HG02938 (cell line): ENCODE results near the gene C1orf21.

Experiments
- ATAC-seq: cut with Tn5 transposase; IDR thresholded peaks from one replicate; pipeline ENCODE4 v1.9.1; 2021; ENCODE audit warnings: mild to moderate bottlenecking, moderate library complexity; ENCODE audit not compliant: unreplicated experiment

C1orf21 gene

GRCh38 chr1:184621260-184621659, 234.4 kb downstream of the C1orf21 start:
- ATAC-seq = no peak

DNA sequence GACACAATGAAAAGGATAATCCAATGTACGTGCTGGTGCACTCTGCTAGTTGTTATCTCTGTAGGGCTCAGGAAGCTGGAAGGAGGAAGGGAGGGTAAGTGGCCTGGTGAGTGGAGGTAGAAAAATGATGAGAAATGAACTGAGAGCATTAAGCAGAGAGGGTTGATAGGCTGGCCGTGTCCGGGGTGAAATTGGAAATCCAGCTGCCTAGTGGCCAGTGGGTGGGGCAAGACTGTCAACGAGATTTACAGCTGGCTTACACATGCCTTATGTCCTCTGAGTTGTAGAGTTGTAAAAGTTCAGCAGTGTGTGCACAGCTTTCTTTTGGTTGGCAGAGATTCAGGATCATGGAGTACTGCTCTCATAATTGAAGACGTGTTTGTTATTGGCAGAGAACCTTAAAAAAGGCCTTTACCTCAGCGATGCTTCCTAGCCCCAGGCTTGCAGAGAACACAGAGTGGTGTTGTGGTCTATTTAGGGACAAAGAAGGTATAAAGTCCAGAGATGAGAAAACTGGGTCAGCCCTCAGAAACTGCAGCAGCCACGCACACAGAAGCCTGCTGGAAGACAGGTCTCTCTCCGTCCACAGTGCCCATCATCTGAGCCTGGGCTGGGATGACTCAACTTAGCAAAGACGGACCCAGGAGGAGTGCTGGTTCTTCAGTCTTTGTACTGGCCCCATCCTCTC, 235.5 kb downstream of the C1orf21 start:
- ATAC-seq = no peak

DNA sequence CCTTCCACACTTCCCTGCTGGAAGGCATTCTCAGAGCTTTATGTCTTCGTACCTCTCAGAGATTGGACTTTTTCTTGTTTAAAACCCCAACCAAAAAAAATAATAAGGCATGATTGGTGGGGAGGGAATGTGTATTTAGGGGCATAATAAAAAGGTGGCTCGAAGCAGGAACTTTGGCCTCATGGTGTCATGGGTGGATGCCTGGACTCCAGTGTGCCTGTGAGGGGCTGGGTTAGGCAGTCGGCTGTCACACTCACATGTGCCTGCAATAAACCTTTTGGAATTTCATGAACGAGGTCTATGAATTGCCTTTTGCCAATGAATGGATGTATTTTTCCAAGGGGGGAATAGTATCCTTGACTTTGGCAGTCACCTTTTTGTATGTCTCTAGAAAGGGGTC, 236.6 kb downstream of the C1orf21 start:
- ATAC-seq = no peak

- no peak for ATAC-seq
Measured at GRCh38 chr1:184624051-184624450, 237.2 kb downstream of the C1orf21 start.

DNA sequence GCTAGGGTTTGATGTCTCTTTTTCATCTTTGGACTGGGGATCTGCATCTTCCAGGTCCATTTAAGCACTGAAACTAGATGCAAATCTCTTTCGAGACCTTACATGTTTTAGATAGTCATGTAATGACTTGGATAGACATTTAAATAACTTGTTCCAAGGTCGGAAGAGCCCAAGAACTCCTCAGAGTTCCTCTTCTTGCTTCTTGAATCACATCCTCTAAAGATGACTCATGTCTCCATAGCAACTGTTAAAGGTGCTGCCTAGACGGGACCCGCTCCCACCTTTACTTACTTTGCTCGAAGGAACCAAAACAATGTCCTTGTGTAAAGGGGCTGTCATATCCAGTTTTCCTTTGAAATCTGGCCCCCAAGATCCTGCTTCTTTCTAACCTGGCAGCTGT, 237.8 kb downstream of the C1orf21 start:
- no peak for ATAC-seq

- no peak for ATAC-seq
Measured at GRCh38 chr1:184625271-184625670, 238.4 kb downstream of the C1orf21 start.

GRCh38 chr1:184626076-184627006, 239.5 kb downstream of the C1orf21 start:
- no peak for ATAC-seq

DNA sequence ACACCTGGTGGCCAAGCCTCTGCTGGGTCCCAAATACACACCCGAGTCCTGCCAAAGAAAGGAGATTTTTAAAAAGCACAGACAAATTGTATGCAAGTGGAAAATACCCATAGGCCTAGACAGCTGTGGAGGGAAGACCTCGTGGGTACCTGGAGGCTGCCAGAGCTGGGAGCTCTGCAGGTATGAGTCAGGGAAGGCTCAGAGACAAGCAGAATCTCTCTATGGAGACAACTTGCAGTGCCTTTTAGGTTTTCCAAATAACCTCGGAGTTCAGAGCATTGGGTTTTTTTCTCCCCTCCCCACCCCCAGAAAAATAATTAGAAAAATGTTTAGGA, 240.1 kb downstream of the C1orf21 start:
- no peak for ATAC-seq

- no peak for ATAC-seq
Measured at GRCh38 chr1:184629266-184629665, 242.4 kb downstream of the C1orf21 start.

GRCh38 chr1:184630679-184631060, 243.8 kb downstream of the C1orf21 start:
- ATAC-seq = no peak

DNA sequence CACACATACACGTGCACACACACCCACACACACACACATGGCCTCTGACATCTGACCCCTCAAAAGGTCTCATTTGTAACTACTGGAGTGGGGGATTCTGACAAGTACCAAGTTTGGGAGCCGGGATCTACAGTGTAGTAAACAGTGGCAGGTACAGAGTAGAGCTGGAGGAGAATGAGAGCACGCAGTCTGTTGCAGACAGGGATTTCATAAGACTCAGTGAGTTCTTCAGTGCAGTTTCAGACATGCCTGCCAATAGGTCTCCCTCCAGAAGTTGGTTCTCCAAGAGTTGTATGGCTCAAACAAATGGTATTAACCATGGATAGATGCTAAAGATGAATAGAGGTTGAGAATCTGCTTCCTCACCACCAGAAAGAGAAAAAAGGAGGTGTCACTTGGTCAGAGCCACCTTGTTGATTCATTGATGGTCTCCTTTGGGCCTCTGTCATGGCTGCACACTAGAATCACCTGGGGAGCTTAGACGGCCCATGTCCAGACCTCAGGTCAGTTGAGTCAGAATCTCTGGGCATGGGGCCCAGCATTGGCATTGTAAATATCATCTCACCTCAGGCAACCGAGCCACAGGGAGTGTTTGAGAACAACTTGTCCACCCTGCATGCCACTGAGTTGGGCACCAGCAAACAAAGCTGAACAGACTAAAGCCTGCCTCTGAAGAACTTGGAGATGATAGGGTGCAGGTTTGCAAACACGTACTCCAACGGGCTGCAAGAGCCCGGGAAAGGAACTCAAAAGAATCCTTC, 245.8 kb downstream of the C1orf21 start:
- ATAC-seq = no peak

- no peak for ATAC-seq
Measured at GRCh38 chr1:184633785-184634184, 247.0 kb downstream of the C1orf21 start.

DNA sequence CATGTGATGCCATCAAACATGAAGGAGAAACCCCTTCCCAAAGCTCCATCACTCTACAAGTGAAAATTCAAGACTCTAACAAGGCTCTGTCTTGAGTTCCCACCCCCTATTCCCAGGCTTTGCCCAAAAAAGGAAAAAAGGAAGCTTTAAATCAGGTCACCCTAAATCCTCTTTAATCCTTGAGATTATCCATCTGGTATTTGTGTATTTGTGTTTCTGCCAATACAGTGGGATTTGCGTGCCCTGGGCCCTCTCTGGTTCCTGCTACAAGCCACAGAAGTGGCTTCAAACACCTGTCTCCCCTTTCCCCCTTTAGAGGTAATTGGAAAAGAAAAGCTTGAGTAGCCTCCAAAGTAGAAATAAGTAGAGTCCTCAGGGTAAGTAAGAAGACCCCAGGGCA, 247.5 kb downstream of the C1orf21 start:
- ATAC-seq = no peak

DNA sequence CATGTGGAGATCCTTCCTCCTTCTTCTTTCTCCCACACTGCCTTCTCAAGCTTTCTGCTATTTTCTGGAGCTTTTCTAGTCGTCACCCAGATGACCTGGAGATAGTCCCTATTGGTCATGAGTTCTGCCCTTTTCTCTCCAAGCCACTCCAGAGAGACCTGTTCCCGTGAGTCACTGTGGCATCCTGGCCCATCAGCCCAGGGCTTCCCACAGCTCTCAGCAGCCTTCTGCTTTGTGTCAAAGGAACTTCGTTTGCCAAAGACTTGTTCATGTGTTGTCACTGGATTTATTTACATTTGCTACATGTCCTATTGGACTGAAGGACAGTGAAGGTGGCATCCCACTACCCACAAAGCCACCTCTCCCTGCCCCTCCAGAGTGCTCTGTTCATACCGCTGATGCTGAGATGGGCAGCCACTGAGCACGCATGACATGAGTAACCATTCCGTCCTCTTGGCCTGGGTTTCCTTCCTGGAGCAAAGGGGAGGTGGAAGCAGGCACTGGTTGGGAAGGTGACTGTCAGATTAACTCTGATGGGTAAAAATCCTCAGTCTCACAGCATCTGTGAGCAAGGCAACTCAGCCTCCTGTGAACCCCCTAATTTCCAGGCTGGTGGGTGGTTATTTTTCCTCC, 248.6 kb downstream of the C1orf21 start:
- ATAC-seq = no peak

- ATAC-seq = no peak
Measured at GRCh38 chr1:184635980-184636431, 249.2 kb downstream of the C1orf21 start.

- no peak for ATAC-seq
Measured at GRCh38 chr1:184637664-184638240, 250.9 kb downstream of the C1orf21 start.

DNA sequence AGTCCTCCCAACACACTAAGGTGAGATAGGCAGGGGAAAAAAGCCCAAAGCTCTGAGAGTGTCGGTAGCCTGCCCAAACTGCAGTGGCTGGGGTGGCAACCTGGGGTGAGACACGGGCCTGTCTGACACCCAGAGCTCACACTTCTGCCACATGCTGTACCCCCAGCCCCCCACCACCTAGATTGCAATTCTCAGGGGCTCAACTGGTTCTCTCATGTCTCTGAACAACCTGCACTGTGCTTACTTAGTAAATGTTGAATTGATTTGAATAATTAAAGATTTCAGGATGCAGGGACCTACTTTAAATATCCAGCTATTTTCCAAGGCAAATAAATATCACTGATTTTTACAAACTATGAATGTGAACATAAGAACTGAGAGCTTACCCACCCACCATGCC, 252.4 kb downstream of the C1orf21 start:
- ATAC-seq = no peak

DNA sequence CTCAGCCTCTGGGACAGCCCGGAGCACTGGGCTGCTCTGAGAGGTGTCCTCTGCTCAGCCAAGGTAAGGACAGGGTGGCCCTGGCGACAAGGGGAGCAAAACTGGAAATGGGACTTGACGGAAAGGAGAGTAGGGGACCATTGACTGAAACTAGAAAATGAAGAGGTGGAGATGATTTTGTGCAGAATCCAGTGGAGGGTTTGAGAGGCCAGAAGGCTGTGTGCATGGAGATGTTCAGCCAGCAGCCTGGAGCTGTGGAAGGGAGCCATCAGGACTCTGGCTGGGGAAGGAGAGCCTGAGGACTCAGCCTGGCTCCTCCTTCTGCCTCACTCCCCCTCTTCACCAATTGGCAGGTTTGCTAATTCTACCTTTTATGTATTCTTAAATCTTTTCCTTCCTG, 253.7 kb downstream of the C1orf21 start:
- ATAC-seq = no peak

- no peak for ATAC-seq
Measured at GRCh38 chr1:184641894-184642293, 255.1 kb downstream of the C1orf21 start.

- ATAC-seq = no peak
Measured at GRCh38 chr1:184643661-184644060, 256.8 kb downstream of the C1orf21 start.

DNA sequence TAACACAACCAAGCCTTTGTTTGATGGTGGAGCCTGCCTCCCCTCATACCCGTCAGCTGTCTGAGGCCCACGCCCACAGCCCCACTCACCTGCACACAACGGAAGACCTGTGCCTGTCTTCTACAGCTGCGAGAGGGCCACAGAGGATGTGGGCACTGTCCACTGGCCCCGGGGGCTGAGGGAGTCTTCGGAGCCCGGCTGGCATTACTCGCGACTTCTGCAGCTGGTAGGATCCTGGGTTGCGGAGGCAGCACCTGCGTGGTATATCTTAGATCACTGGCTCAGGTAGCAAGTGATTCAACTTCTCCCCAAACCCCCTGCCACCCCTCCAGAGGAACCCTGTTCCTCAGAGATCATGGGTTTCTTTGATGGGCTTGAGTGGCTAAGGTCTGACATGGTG, 257.9 kb downstream of the C1orf21 start:
- ATAC-seq = no peak
